Breast epithelium (tissue), 4 donors: ENCODE results near the gene OTUD7B. TPM values are rescaled to one million over a fixed set of nuclear protein-coding genes. Genes with fewer than 3 reads are reported as not detected.
"Not testable (repeated sequence)": the region's sequence is repeated elsewhere in the genome, so short reads cannot be mapped to it uniquely, and the experiment has no call there.

ENCODE experiments used
- DNase-seq, 2 donors: peaks; one replicate each; pipeline ENCODE4 v3.0.0-alpha.2; 2019; ENCODE audit warnings: low spot score in 2 of 2
- H3K27ac ChIP-seq, 2 donors: fragments of 200-600 bp; sonication (generic) in 1 of 2; one replicate each; pipeline ENCODE4 v1.5.1; 2016 to 2019; ENCODE audit warnings: mild to moderate bottlenecking in 1 of 2
- H3K27me3 ChIP-seq, 2 donors: fragments of 200-600 bp; sonication (generic) in 1 of 2; one replicate each; pipeline versions ENCODE4 v1.5.1 to v1.6.0; 2017 to 2019; ENCODE audit warnings: control low read depth in 1 of 2, mild to moderate bottlenecking in 1 of 2
- H3K36me3 ChIP-seq: fragments of 200-600 bp; one replicate; pipeline ENCODE4 v1.5.1; 2019
- H3K4me1 ChIP-seq, 2 donors: fragments of 200-600 bp; sonication (generic); one replicate each; pipeline ENCODE4 v1.5.1; 2016 to 2019; ENCODE audit warnings: control low read depth in 1 of 2
- H3K4me3 ChIP-seq, 3 donors: fragments of 200-600 bp; sonication (generic); 1 replicate in 2 of 3; 2 replicates in 1 of 3; pipeline ENCODE4 v1.5.1; 2016 to 2019; ENCODE audit warnings: mild to moderate bottlenecking in 3 of 3, moderate library complexity in 2 of 3
- H3K9me3 ChIP-seq, 2 donors: fragments of 200-600 bp; sonication (generic) in 1 of 2; one replicate each; pipeline ENCODE4 v1.5.1; 2016 to 2019; ENCODE audit warnings: control low read depth in 1 of 2
- POLR2A ChIP-seq: fragments of 450-650 bp; IDR thresholded peaks from one replicate; pipeline ENCODE4 v1.6.1; 2016; ENCODE audit warnings: antibody characterized with exemption, mild to moderate bottlenecking, moderate library complexity
- POLR2AphosphoS5 ChIP-seq, 3 donors: sonication (generic); formaldehyde crosslinking; IDR thresholded peaks; one replicate each; pipeline ENCODE4 v1.6.1; 2017; ENCODE audit warnings: antibody characterized with exemption in 3 of 3
- intact Hi-C: fragments of 100-400 bp; cut with DNase I; formaldehyde crosslinking; loops from one replicate; pipeline ENCODE4 v1.15.1; 2023; ENCODE audit warnings: low total_unique reads
- total RNA-seq, 3 donors: library from RNA; depleted of rRNA; stranded (reverse); fragments of >200 nt; gene quantifications; one replicate each; pipeline ENCODE4 v1.1.0, GENCODE V29; 2016
- TF ChIP-seq, protein P1 (sequence below), 3 donors: fragments of 450-650 bp; IDR thresholded peaks; one replicate each; pipeline ENCODE4 v1.5.1; 2016 to 2017; ENCODE audit warnings: antibody characterized with exemption in 3 of 3, mild to moderate bottlenecking in 3 of 3, moderate library complexity in 3 of 3

The OTUD7B gene
- total RNA-seq, 3 donors from 2014 or later, result 22.0 to 32.8 (median 28.1) TPM

DNA sequence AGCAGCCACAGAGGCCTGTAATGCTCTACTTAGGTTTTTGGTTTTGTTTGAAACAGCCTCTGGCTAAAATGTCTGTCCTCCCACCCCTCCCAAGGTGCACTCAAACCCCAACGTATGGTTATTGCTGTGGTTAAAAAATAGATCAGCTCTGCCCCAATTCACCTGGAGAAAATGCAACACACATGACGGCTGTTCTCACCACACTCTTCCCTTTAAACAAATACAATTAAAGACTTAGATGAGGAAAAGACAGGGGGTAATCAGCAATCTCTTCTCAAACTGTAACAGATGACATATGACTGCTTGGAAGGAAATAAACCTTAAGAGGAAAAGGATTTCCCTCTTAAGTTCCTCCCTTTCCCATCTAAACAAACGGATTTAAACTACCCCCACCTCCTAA is 67.6 kb downstream of the OTUD7B start:
- Histone ChIP-seq H3K27me3 (no peaks in the 10 kb centered on the region), H3K27ac (peak overlapping the region; percentile 7 to 13), H3K4me3 (no peak overlapping the region), H3K9me3 (no peaks in the 10 kb centered on the region), H3K36me3 (no peaks in the 10 kb centered on the region), H3K4me1 (no peaks in the 10 kb centered on the region)
- TF ChIP-seq, protein P1, sequence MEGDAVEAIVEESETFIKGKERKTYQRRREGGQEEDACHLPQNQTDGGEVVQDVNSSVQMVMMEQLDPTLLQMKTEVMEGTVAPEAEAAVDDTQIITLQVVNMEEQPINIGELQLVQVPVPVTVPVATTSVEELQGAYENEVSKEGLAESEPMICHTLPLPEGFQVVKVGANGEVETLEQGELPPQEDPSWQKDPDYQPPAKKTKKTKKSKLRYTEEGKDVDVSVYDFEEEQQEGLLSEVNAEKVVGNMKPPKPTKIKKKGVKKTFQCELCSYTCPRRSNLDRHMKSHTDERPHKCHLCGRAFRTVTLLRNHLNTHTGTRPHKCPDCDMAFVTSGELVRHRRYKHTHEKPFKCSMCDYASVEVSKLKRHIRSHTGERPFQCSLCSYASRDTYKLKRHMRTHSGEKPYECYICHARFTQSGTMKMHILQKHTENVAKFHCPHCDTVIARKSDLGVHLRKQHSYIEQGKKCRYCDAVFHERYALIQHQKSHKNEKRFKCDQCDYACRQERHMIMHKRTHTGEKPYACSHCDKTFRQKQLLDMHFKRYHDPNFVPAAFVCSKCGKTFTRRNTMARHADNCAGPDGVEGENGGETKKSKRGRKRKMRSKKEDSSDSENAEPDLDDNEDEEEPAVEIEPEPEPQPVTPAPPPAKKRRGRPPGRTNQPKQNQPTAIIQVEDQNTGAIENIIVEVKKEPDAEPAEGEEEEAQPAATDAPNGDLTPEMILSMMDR (IDR thresholded peaks at IDR 0.05), result no peak
- intact Hi-C loops, result no loop called here
- no peak for DNase-seq

DNA sequence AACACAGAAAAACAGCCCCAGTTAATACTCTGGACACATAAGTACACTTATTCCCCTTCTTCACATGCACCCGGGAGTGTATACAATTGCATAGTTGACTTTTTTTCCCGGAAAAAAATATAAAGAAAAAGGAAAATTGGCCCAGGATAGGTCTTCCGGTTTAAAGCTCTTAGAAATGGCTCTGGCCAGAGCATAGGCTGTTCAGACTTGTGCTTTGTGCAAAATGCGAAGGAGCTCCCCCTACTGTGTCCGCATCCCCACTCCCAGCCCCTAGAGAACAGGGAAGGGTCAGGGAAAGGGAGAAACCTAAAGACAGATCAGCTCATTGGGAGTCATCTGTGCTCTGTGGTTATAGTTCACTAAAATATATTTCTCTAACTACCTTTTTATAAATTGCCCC is 68.3 kb downstream of the OTUD7B start:
- no peak overlapping the region for H3K4me3 ChIP-seq
- H3K27me3 ChIP-seq, result no peaks in the 10 kb centered on the region

DNA sequence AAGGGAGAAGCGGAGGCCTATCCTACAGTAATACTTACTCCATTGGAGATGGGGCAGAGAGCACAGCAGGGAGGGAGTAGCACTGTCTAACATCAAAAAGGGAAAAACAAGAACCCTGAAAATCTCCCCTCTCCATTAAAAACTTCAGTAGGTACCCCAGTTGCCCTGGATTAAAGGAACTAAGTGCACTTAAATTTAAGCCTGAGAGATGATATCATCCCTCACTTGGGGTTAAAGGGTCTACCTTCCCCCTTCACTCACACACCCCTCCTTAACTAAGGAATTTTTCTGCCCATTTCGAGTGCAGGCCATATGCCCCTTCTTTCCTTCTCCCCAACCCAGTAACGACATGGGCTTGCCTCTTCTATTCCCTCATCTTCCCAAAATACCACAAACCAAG is 70.1 kb downstream of the OTUD7B start:
- no peaks in the 10 kb centered on the region for H3K27me3 ChIP-seq
- no peaks in the 10 kb centered on the region for H3K9me3 ChIP-seq
- H3K4me1 ChIP-seq, result peaks cover 0 to 3% of the 10 kb centered on the region in 2 donors
- TF ChIP-seq POLR2AphosphoS5 (IDR thresholded peaks at IDR 0.05), result no peak
- TF ChIP-seq, protein P1 (IDR thresholded peaks at IDR 0.05), result no peak
- no peak for TF ChIP-seq POLR2A
- intact Hi-C loops, result no loop called here
- DNase-seq, result peak in 1 of 2 donors; percentile 13
- no peaks in the 10 kb centered on the region for H3K36me3 ChIP-seq
- no peak overlapping the region for H3K4me3 ChIP-seq
- peak overlapping the region in 1 of 2 donors; percentile 92 for H3K27ac ChIP-seq

More for the DNA sequence above, 68.3 kb downstream of the OTUD7B start:
- H3K36me3 ChIP-seq, result no peaks in the 10 kb centered on the region
- H3K27ac ChIP-seq, result no peak overlapping the region
- intact Hi-C loops, result no loop called here
- DNase-seq, result no peak
- H3K4me1 ChIP-seq, result peaks cover 0 to 3% of the 10 kb centered on the region in 2 donors
- TF ChIP-seq, protein P1 (IDR thresholded peaks at IDR 0.05), result no peak
- TF ChIP-seq POLR2A (no peak), POLR2AphosphoS5 (IDR thresholded peaks at IDR 0.05) (no peak)
- H3K9me3 ChIP-seq, result no peaks in the 10 kb centered on the region

DNA sequence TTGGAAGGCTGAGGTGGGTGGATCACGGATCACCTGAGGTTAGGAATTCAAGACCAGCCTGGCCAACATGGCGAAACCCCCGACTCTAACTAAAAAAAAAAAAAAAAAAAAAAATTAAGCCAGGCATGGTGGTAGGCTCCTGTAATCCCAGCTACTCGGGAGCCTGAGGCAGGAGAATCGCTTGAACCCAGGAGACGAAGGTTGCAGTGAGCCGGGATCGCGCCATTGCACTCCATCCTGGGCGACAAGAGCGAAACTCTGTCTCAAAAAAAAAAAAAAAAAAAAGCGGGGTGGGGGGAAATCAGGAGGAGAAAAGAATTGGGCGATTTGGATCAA is 71.9 kb downstream of the OTUD7B start:
- H3K27me3 ChIP-seq, H3K4me1 ChIP-seq, H3K9me3 ChIP-seq, H3K36me3 ChIP-seq, intact Hi-C loops, DNase-seq: not testable (repeated sequence)
- H3K27ac ChIP-seq, result peak overlapping the region; percentile 92 to 93
- peak overlapping the region; percentile 16 to 59 (median 50) for H3K4me3 ChIP-seq

DNA sequence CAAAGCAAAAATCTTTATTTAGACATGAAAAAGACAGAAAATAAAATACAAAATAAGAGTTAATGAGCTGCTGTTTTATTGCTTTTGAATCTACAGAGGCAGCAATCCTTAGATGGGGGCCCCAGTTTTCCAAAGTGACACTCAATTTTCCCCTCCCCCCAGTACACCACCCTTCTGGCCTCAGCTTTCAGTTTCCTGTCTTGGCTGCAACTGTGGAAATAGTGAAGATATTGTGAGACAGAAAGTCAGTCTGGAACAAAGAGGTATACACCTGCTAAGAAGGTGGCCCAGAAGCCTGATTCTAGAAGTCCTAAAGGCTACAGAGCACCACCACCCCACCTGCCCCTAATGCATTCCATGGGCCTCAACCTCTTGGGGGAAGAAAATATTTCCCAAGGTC is 72.8 kb downstream of the OTUD7B start:
- Histone ChIP-seq H3K9me3 (no peaks in the 10 kb centered on the region), H3K4me3 (no peak overlapping the region), H3K4me1 (peaks cover 0 to 3% of the 10 kb centered on the region in 2 donors), H3K36me3 (no peaks in the 10 kb centered on the region), H3K27me3 (no peaks in the 10 kb centered on the region), H3K27ac (peak overlapping the region; percentile 81 to 92)
- no peak for DNase-seq
- intact Hi-C loops, result no loop called here
- TF ChIP-seq, protein P1 (IDR thresholded peaks at IDR 0.05), result no peak
- TF ChIP-seq POLR2AphosphoS5 (IDR thresholded peaks at IDR 0.05) (no peak), POLR2A (no peak)
